ENCODE results near the gene HSPA12B. TPM values are rescaled to one million over a fixed set of nuclear protein-coding genes. Genes with fewer than 3 reads are reported as not detected.

HSPA12B gene
- total RNA-seq, 2 experiments from 2014 or later = 0.08 TPM; not detected in 1

GRCh38 chr20:3745686-3746173 lies 13.2 kb downstream of the HSPA12B start:
- peaks cover 6% of the 10 kb centered on the region for H3K27me3 Mint-ChIP-seq
- no peak for ATAC-seq (ENCODE audit: poor library complexity)
- no peak overlapping the region for H3K27ac ChIP-seq (ENCODE audit: low read depth in 1 of 2, low read length in 2 of 2)
- H3K27me3 ChIP-seq (ENCODE audit: control insufficient read depth in 1 of 2, insufficient read depth in 2 of 2, low read length in 2 of 2) = peaks cover 3 to 19% of the 10 kb centered on the region in 2 experiments
- intact Hi-C loops (cut with DNase I, micrococcal nuclease) = no loop called here
- peak in 1 of 14 experiments; percentile 17 for DNase-seq
- H3K4me3 Mint-ChIP-seq = no peak overlapping the region
- H3K27ac Mint-ChIP-seq = no peak overlapping the region
- peaks cover 14% of the 10 kb centered on the region for H3K4me1 ChIP-seq (ENCODE audit: insufficient read depth, low read length)
- CTCF ChIA-PET = interaction anchor here (0.6 to 1.5 kb wide), 3 partner anchors 7 to 75 kb away, joined by 3 to 4 read pairs (median 3); partner anchors contain the start of genes ADISSP and AP5S1
- peaks cover 13% of the 10 kb centered on the region for H3K4me1 Mint-ChIP-seq (ENCODE audit: low read depth)
- POLR2A ChIA-PET = interaction anchor here (0.5 to 1.8 kb wide), 2 partner anchors 17 to 22 kb away, joined by 3 to 9 read pairs; partner anchors contain the start of gene ADISSP
- no peaks in the 10 kb centered on the region for H3K36me3 Mint-ChIP-seq (ENCODE audit: low read depth)
- no peaks in the 10 kb centered on the region for H3K9me3 ChIP-seq (ENCODE audit: control insufficient read depth in 1 of 2, insufficient read depth in 1 of 2, low read length in 2 of 2)
- H3K4me3 ChIP-seq (ENCODE audit: low read length) = no peak overlapping the region
- TF ChIP-seq CTCF (IDR thresholded peaks at IDR 0.05) = no peak
- no peaks in the 10 kb centered on the region for H3K9me3 Mint-ChIP-seq
- no peaks in the 10 kb centered on the region for H3K36me3 ChIP-seq (ENCODE audit: insufficient read depth, low read length)

- TF ChIP-seq CTCF (IDR thresholded peaks at IDR 0.05) = no peak
- POLR2A ChIA-PET = no interaction called here
- H3K36me3 Mint-ChIP-seq (ENCODE audit: low read depth) = no peaks in the 10 kb centered on the region
- ATAC-seq (ENCODE audit: poor library complexity) = no peak
- no peak overlapping the region for H3K27ac Mint-ChIP-seq
- H3K4me3 Mint-ChIP-seq = no peak overlapping the region
- peaks cover 6% of the 10 kb centered on the region for H3K27me3 Mint-ChIP-seq
- H3K4me1 ChIP-seq (ENCODE audit: insufficient read depth, low read length) = peaks cover 18% of the 10 kb centered on the region
- H3K9me3 Mint-ChIP-seq = no peaks in the 10 kb centered on the region
- H3K9me3 ChIP-seq (ENCODE audit: control insufficient read depth in 1 of 2, insufficient read depth in 1 of 2, low read length in 2 of 2) = no peaks in the 10 kb centered on the region
- no peak for DNase-seq
- H3K27me3 ChIP-seq (ENCODE audit: control insufficient read depth in 1 of 2, insufficient read depth in 2 of 2, low read length in 2 of 2) = peaks cover 3 to 19% of the 10 kb centered on the region in 2 experiments
- intact Hi-C loops (cut with DNase I, micrococcal nuclease) = no loop called here
- H3K4me1 Mint-ChIP-seq (ENCODE audit: low read depth) = peaks cover 18% of the 10 kb centered on the region
- CTCF ChIA-PET = no interaction called here
- H3K4me3 ChIP-seq (ENCODE audit: low read length) = no peak overlapping the region
- H3K36me3 ChIP-seq (ENCODE audit: insufficient read depth, low read length) = no peaks in the 10 kb centered on the region
- no peak overlapping the region for H3K27ac ChIP-seq (ENCODE audit: low read depth in 1 of 2, low read length in 2 of 2)
Observed at GRCh38 chr20:3747471-3747870, 15.0 kb downstream of the HSPA12B start.

DNA sequence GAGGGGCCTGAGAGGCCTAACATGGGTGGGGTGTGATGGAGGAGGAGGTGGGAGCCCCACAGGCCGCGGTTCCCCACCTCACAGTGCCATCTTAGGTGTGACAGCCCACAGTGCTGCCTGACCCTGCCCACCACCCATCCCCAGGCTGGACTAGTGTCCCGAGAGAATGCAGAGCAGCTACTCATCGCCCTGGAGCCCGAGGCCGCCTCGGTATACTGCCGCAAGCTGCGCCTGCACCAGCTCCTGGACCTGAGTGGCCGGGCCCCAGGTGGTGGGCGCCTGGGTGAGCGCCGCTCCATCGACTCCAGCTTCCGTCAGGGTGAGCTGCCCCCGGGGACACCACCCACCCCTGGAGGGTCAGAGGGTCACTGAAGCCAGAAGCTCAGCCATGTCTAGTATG lies 15.6 kb downstream of the HSPA12B start:
- DNase-seq = no peak
- CTCF ChIA-PET = no interaction called here
- POLR2A ChIA-PET = no interaction called here

More for the DNA sequence above, 15.6 kb downstream of the HSPA12B start:
- peaks cover 23% of the 10 kb centered on the region for H3K4me1 ChIP-seq (ENCODE audit: insufficient read depth, low read length)
- peaks cover 24% of the 10 kb centered on the region for H3K4me1 Mint-ChIP-seq (ENCODE audit: low read depth)
- H3K9me3 Mint-ChIP-seq = no peaks in the 10 kb centered on the region
- H3K27ac Mint-ChIP-seq = no peak overlapping the region
- no peak for TF ChIP-seq CTCF (IDR thresholded peaks at IDR 0.05)
- intact Hi-C loops (cut with DNase I, micrococcal nuclease) = no loop called here
- no peaks in the 10 kb centered on the region for H3K36me3 ChIP-seq (ENCODE audit: insufficient read depth, low read length)
- H3K4me3 Mint-ChIP-seq = no peak overlapping the region
- H3K27me3 Mint-ChIP-seq = peaks cover 6% of the 10 kb centered on the region
- peaks cover 3 to 19% of the 10 kb centered on the region in 2 experiments for H3K27me3 ChIP-seq (ENCODE audit: control insufficient read depth in 1 of 2, insufficient read depth in 2 of 2, low read length in 2 of 2)
- H3K4me3 ChIP-seq (ENCODE audit: low read length) = no peak overlapping the region
- no peak overlapping the region for H3K27ac ChIP-seq (ENCODE audit: low read depth in 1 of 2, low read length in 2 of 2)
- no peak for ATAC-seq (ENCODE audit: poor library complexity)
- no peaks in the 10 kb centered on the region for H3K9me3 ChIP-seq (ENCODE audit: control insufficient read depth in 1 of 2, insufficient read depth in 1 of 2, low read length in 2 of 2)
- H3K36me3 Mint-ChIP-seq (ENCODE audit: low read depth) = peaks cover under 1% of the 10 kb centered on the region
